Stimulated activated CD8-positive, alpha-beta memory T cell treated with anti-CD3 and anti-CD28 coated beads, Interleukin-12 subunit alpha, Interleukin-12 subunit beta, amount 100 ng/mL, for 24 hours (primary cell): ENCODE measurements around the gene TMEM116.
"Not testable (repeated sequence)": the region's sequence is repeated elsewhere in the genome, so short reads cannot be mapped to it uniquely, and the experiment has no call there.

ENCODE experiments used
- DNase-seq: peaks from one replicate; pipeline ENCODE4 v3.0.0-alpha.2; 2020; ENCODE audit errors: extremely low read depth

TMEM116 gene

DNA sequence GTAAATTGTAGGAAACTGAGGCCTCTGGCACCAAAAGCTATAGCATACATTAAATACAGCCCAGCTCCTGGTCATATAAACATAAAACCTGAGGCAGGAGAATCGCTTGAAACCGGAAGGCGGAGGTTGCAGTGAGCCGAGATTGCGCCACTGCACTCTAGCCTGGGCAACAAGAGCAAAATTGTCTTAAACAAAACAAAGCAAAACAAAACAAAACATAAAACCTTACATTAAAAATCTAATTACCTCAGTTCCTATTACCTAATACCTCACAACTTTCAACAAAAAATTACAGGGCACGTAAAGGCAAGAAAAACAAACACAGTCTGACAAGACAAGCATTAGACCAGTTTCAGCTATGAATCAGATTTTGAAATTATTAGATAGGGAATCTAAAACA, 36.7 kb downstream of the TMEM116 start:
- DNase-seq = no peak

DNA sequence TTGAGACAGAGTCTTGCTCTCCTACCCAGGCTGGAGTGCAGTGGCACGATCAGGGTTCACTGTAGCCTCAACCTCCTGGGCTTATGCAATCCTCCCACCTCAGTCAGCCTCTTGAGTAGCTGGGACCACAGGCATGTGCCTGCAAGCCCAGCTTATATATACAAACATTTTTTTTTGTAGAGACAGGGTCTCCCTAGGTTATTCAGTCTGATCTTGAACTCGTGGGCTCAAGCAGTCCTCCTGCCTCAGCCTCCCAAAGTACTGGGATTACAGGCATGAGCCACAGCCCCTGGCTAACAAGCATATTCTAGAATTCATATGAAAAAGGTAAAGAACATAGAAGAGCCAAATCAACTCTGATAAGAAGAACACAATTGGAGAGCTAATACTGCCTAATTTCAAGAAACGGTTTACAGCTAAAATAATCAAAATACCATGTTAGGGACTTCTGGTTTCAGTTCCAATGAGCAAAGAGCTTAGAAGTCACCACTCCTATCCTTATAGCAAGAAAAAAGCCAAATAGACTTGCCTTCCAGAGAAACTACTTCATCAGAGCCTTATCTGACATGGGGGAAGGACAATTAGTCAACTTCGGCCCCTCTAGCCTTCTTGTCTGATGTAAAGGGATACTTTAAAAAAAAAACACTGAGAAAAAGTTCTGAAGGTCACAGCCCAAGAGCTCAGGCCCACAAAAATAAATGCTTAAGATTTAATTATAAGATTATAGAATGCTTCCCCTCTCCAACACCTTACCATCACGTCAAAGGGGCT, 37.6 kb downstream of the TMEM116 start:
- no peak for DNase-seq

DNA sequence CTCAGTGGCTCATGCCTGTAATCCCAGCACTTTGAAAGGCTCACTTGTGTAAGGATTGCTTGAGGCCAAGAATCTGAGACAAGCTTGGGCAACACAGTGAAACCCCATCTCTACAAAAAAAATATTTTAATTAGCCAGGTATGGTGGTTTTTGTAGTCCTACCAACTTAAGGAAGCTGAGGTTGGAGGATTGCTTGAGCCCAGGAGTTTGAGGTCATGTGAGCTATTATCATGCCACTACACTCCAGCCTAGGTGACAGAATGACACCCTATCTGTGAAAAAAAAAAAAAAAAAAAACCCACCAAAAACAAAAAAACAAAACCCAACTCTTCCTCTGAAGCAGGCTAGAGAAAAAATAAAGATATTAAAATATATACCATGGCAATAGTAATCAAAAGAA, 41.2 kb downstream of the TMEM116 start:
- no peak for DNase-seq

DNA sequence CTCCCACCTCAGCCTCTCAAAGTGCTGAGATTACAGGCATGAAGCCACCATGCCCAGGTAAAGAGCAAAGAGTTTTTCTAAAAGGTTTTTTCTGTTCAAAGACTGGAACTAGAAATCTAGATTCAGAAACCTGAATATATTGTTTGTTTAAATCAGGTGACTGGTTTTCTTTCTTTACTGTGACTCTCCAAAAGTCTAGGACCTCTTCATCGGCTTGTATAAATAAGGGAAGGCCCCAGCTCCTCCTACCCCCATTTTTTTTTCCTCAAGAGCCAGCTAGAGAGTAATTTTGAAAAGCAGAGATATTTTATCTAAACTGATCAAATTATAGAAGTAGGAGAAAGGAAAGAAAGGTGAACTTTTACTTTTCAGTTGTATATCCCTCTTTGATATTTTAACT, 48.0 kb downstream of the TMEM116 start:
- DNase-seq = no peak

DNA sequence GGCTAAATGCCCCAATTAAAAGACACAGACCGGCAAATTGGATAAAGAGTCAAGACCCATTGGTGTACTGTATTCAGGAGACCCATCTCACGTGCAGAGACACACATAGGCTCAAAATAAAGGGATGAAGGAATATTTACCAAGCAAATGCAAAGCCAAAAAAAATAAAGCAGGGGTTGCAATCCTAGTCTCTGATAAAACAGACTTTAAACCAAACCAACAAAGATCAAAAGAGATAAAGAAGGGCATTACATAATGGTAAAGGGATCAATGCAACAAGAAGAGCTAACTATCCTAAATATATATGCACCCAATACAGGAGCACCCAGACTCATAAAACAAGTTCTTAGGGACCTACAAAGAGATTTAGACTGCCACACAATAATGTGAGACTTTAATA, 53.4 kb downstream of the TMEM116 start:
- DNase-seq = not testable (repeated sequence)

DNA sequence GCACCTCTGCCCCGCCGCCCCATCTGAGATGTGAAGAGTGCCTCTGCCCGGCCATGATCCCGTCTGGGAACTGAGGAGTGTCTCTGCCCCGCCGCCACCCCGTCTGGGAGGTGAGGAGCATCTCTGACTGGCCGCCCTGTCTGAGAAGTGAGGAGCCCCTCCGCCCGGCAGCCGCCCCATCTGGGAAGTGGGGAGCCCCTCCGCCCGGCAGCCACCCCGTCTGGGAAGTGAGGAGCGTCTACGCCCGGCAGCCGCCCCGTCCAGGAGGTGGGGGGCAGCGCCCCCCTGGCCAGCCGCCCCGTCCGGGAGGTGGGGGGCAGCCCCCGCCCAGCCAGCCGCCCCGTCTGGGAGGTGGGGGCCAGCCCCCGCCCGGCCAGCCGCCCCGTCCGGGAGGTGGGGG, 55.7 kb downstream of the TMEM116 start:
- DNase-seq = not testable (repeated sequence)

DNA sequence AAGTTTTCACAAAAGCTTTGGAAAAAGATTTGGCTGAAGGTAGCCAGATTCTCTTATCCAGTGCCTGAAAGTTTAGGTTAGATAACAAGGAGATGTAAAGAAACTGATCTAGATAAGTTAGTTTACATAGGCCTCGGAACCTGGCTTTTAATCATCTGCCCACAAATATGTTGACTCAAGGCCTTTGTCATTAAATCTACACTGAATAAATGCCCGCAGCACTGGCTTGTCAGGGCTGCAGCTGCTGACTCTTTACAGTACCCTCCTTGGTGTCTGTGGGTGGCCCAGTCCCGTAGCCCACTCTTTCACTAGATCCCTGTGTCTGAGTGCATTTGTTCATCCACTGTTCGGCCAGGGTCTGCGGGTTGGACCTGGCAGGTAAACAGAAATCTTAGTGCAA, 58.0 kb downstream of the TMEM116 start:
- DNase-seq = no peak

DNA sequence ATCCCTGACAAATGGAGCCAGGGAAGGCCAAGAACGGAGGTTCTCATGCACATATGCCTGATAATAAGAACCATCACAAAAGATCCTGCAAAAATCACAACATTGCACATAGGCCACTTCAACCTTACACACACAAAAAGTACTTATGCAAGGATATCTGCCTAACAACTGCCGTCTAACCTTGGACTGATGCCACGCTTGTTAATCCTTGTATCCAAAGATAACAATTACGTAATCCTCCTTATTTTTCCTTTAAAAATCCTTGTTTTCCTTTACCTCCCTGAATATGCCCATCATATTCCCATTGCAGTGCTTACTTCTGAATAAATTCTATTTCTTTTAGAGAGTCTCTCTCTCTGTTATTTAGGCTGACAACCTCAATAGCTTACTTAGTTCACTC, 59.5 kb downstream of the TMEM116 start:
- no peak for DNase-seq

DNA sequence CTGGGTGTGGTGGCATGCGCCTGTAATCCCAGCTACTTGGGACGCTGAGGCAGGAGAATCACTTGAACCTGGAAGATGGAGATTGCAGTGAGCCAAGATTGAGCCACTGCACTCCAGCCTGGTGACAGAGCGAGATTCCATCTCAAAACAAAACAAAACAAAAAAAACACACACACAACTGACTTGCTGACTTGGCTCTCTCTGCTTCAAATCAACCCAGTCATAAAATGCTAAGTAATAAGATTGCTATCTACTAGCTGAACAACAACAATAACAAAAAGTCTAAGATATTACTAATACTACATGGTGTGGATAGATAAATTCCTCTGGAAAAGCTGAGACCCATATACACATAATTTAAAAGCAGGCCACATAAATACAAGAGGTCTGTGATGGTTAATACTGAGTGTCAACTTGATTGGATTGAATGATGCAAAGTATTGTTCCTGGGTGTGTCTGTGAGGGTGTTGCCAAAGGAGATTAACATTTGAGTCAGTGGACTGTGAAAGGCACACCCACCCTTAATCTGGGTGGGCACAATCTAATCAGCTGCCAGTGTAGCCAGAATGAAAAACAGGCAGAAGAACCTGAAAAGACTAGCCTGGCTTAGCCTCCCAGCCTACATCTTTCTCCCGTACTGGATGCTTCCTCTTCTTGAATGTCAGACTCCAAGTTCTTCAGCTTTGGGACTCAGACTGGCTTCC, 60.7 kb downstream of the TMEM116 start:
- not testable (repeated sequence) for DNase-seq

DNA sequence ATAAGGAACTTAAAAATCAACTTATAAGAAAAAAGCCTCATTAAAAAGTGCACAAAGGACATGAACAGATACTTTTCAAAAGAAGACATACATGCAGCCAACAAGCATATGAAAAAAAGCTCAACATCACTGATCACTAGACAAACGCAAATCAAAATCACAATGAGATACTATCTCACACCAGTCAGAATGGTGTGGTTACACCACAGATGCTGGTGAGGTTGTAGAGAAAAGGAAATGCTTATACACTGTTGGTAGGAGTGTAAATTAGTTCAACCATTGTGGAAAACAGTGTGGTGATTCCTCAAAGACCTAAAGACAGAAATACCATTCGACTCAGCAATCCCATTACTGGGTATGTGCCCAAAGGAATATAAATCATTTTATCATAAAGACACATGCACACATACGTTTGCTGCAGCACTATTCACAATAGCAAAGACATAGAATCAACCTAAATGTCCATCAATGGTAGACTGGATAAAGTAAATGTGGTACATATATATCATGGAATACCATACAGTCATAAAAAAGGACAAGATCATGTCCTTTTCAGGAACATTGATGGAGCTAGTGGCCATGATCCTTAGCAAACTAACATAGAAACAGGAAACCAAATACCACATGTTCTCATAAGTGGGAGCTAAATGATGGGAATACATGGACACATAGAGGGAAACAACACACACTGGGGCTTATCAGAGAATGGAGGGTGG, 61.8 kb downstream of the TMEM116 start:
- DNase-seq = not testable (repeated sequence)

DNA sequence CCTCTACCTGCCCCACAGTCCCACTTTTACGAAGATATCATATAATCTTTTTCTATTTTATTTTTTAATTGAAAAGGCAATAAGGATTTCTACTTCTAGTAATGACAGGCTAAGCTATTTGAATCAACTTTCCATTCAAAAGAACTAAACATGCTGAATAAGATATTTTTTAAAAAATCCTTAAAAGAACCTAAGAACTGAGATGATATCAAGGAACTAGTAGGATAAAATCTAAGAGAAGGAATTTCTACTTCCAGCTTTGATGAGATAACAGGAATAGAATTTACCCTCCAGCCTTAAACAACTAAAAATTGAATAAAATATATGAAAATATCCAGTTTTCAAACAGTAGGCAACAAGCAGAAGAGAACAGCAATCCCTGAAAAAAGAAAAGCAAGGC, 69.0 kb downstream of the TMEM116 start:
- no peak for DNase-seq

DNA sequence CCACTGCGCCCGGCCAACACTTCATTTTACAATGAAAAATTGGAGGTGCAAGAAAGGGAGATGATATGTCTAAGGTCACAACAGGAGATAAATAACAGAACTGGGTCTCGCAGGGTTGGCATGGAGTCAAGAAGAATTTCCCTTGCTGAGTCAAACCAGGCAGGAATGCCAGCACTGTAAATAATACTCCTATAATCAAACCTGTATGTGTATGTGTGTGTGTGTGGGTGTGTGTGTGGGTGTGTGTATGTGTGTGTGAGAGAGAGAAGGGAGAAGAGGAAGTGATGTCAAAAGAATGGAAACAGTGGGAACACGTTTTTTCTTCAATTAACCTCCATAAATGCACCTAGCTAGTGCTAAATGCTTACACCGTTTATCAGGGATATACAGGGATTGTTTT, 70.4 kb downstream of the TMEM116 start:
- no peak for DNase-seq

DNA sequence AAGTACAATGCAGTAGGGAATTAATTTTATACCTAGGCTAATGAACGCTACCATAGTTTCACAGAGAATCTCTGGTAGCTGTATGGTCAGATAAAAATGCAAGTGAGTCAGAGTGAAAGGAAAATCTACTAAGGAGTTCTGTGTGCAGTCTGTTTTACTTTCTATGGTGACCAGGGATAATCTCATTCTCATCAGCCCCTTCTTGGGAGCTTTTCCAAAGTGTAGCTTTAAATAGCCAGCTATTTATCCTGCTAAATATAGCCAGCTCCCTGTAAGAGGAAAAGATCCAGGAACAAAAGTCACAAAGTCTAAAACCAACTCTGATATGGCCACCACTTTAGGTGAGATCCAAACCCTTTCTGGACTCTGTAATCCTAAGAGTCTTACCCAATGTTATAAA, 75.5 kb downstream of the TMEM116 start:
- no peak for DNase-seq

DNA sequence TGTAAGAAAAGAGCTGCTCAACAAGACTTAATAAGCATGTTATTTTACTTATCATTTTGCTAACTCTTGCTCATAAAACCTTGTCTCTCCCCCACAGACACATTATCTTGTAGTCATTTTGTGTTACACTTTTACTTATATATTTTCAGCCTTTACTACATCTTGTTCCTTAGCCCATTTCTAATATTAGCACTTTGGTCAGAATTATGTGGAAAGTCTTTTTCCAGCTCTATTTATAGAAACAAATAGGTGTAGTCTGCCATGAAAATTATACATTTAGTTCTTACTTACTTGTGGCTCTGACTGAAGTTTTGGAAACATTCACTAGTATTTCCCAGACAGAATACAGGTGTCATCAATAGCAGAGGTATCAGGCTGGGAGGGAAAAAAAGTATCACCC, 76.1 kb downstream of the TMEM116 start:
- DNase-seq = no peak

DNA sequence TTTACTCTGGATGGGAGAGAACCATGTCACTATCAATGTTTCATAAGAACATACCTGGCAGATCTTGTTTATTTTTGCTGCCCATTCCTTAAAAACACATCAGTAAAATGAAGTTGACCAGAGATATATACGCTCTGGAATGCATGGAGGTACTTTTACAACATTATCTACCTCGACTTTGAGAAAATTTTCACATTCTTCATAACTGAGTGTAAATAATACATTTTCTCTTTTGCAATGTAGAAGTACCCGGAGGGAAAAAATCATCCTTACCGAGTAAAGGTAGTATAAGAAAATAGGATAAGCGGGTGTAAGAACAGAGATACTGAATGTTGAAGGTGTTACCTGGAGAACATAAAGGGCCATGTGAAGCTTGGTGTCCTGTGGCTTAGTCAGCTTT, 80.7 kb downstream of the TMEM116 start:
- DNase-seq = no peak

DNA sequence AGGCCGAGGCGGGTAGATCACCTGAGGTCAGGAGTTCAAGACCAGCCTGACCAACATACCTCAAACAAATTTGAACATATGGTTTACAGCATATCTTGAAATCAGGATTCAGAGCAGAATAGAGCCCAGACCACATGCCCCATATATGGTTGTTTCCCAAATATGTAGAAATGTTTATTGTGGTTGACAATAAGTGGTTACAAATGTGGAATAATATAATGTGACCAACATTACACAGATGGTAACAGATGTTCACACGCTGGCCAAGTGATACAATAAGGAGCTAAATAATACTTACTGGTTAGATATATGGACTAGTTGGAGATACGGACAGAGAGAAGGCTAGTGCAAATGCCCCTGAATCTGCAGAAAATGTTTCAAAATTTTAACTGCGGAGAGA, 85.6 kb downstream of the TMEM116 start:
- DNase-seq = no peak

DNA sequence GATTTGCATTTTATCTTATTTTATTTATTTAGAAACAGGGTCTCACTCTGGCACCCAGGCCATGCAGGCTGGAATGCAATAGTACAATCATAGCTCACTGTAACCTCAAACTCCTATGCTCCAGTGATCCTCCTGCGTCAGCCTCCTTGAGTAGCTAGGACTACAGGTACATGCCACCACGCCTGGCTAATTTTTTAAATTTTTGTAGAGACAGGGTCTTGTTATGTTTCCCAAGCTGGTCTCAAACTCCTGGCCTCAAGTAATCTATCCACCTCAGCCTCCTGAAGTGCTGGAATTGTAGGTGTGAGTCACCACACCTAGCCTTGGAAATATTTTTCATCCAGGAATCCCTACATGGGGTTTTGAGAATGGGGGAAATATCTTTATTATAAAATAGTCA, 86.3 kb downstream of the TMEM116 start:
- no peak for DNase-seq

DNA sequence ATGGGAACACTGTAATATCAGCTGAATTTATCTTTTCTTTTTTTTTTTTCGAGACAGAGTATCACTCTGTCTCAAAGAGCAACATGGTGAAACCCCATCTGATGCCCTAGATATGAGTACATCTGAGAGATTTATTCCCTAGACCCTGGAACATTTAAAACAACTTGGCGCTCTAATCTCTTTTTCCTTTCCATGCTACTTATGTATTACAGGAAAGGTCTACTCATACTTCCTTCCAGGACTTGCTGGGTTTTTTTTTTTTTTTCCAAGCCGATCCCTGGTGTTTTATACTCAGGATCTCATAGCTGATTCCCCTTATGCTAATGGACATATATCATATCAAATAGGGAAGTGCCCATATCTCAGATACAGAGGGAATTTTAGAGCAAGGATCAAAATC, 87.8 kb downstream of the TMEM116 start:
- no peak for DNase-seq

DNA sequence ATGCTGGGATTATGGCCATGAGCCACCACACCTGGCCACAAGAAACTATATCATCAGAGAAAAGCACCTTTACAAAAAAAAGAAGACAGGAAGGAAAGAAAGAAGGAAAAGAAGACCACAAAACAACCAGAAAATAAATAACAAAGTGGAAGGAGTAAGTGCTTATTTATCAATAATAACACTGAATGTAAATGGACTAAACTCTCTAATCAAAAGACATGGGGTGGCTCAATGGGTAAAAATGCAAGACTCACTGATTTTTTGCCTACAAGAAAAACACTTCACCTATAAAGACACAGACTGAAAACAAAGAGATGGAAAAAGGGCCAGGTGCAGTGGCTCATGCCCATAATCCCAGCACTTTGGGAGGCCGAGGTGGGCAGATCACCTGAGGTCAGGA, 105.2 kb downstream of the TMEM116 start:
- no peak for DNase-seq

DNA sequence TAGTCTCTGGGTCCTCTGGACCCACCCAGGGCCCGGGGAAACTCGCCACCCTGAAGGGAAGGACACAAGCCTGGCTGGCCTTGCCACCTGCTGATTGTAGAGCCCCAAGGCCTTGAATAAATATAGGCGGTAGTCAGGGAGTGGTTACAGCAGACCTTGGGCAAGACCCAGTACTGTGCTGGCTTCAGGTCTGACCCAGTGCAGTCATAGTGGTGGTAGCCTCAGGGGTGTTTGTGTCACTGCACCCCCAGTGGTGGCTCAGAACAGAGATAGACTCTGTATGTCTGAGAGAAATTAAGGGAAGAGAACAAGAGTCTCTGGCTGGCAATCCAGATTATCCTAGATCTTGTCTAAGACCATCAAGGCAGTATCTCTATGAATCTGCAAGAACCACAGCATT, 107.5 kb downstream of the TMEM116 start:
- no peak for DNase-seq

DNA sequence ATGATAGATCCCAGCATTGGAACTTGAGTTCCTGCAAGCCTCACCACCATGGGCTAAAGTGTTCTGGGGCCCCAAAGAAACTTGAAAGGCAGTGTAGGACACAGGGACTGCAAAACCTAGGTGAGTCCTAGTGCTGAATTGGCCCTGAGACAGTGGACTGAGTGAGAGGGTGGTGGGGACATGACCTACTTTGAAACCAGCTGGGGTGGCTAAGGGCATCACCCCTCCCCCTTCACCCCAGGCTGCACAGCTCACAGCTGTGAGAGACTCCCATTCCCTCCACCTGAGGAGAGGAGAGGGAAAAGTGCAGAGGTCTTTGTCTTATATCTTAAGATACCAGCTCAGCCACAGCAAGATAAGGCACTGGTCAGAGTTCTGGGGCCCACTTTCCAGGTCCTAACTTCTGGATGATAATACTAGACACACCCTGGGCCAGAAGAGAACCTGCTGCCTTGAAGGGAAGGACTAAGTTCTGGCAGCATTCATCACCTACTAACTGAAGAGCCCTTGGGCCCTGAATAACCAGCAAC, 108.5 kb downstream of the TMEM116 start:
- DNase-seq = no peak

DNA sequence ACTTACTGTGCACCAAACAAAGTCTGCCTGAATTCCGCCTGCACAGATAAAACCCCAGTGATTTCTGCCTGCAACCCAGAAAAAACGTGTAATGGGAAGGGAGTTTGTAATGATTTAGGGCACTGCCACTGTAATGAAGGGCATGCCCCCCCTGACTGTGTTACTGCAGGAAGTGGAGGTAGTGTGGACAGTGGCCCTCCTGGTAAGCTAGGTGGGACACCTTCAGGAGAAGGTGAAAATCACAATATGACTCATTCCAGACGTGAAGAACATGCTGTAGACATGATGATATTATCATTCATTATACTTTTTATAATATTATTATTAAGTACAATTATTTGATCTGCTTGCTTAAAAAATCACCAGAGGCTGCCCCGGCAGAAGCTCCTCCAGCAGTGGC, 111.8 kb downstream of the TMEM116 start:
- no peak for DNase-seq

DNA sequence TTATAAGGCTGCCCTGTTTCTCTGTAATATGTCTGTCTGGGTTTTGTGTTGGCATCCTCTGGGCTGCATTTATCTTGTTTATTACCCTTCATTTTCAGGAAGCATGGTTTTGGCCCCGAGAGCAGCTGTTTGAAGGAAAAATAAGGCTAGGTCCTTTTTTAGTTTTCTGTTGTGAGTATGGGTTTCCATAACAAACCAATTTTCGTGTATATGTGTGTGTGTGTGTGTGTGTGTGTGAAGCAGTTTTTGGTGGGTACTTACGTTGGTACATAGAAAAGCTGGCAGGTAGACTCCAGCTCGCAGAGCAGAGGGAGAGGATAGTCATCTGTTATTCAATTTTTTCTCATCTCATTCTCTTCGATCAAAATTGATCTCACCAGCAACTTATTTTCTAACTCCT, 118.4 kb downstream of the TMEM116 start:
- DNase-seq = no peak
